ENCODE data around the gene MED22.
"Not testable (repeated sequence)": the region's sequence is repeated elsewhere in the genome, so short reads cannot be mapped to it uniquely, and the experiment has no call there.

The MED22 gene

GRCh38 chr9:133382507-133383141 lies 34.7 kb upstream of the MED22 start:
- DNase-seq (ENCODE audit: low read depth): no peak
- no peak for TF ChIP-seq CTCF (IDR thresholded peaks at IDR 0.05; ENCODE audit: insufficient read depth, low read depth, low read length, missing control alignments)

GRCh38 chr9:133380734-133381133 lies 32.8 kb upstream of the MED22 start:
- no peak for TF ChIP-seq CTCF (IDR thresholded peaks at IDR 0.05; ENCODE audit: insufficient read depth, low read depth, low read length, missing control alignments)
- H3K4me3 ChIP-seq (ENCODE audit: low read length): no peak overlapping the region
- DNase-seq (ENCODE audit: low read depth): no peak

More at GRCh38 chr9:133382507-133383141, 34.7 kb upstream of the MED22 start:
- no peak overlapping the region for H3K4me3 ChIP-seq (ENCODE audit: low read length)

GRCh38 chr9:133379153-133380086 lies 31.5 kb upstream of the MED22 start:
- TF ChIP-seq CTCF (IDR thresholded peaks at IDR 0.05; ENCODE audit: insufficient read depth, low read depth, low read length, missing control alignments): no peak
- no peak for DNase-seq (ENCODE audit: low read depth)
- no peak overlapping the region for H3K4me3 ChIP-seq (ENCODE audit: low read length)

- no peak overlapping the region for H3K4me3 ChIP-seq (ENCODE audit: low read length)
- TF ChIP-seq CTCF (IDR thresholded peaks at IDR 0.05; ENCODE audit: insufficient read depth, low read depth, low read length, missing control alignments): no peak
- DNase-seq (ENCODE audit: low read depth): no peak
Observed at GRCh38 chr9:133378408-133378962, 30.6 kb upstream of the MED22 start.

GRCh38 chr9:133377721-133378216 lies 29.8 kb upstream of the MED22 start:
- DNase-seq (ENCODE audit: low read depth): peak; percentile 56

GRCh38 chr9:133377280-133377679 lies 29.3 kb upstream of the MED22 start:
- DNase-seq (ENCODE audit: low read depth); H3K4me3 ChIP-seq (ENCODE audit: low read length): not testable (repeated sequence)

More at GRCh38 chr9:133377721-133378216, 29.8 kb upstream of the MED22 start:
- H3K4me3 ChIP-seq (ENCODE audit: low read length): no peak overlapping the region
- no peak for TF ChIP-seq CTCF (IDR thresholded peaks at IDR 0.05; ENCODE audit: insufficient read depth, low read depth, low read length, missing control alignments)

Data from epithelial cell of esophagus (primary cell).